NB4 (cell line): Measurements from ENCODE around the gene ULK1.

Experiments used
- DNase-seq: peaks from one replicate; pipeline ENCODE4 v3.0.0; 2010; ENCODE audit warnings: low read depth
- H3K4me3 ChIP-seq: one replicate; pipeline ENCODE4 v1.5.1; 2011; ENCODE audit warnings: mild to moderate bottlenecking, low read depth, low read length, moderate library complexity
- CTCF ChIP-seq: IDR thresholded peaks from one replicate; pipeline ENCODE4 v1.5.1; 2012; ENCODE audit warnings: low read depth, low read length
- MAX ChIP-seq: IDR thresholded peaks from 2 replicates; pipeline ENCODE4 v1.6.1; 2011; ENCODE audit warnings: low read depth, low read length
- MYC ChIP-seq: IDR thresholded peaks from 2 replicates; pipeline ENCODE4 v1.6.1; 2011; ENCODE audit warnings: low read depth, low read length
- POLR2A ChIP-seq: IDR thresholded peaks from 2 replicates; pipeline ENCODE4 v1.6.1; 2011; ENCODE audit warnings: mild to moderate bottlenecking; ENCODE audit not compliant: insufficient read length; ENCODE audit errors: extremely low read depth

ULK1 gene

GRCh38 chr12:131912518-131913274, 18.3 kb downstream of the ULK1 start:
- no peak overlapping the region for H3K4me3 ChIP-seq
- no peak for TF ChIP-seq MAX
- TF ChIP-seq CTCF: peak; percentile 5
- peak; percentile 54 for DNase-seq

DNA sequence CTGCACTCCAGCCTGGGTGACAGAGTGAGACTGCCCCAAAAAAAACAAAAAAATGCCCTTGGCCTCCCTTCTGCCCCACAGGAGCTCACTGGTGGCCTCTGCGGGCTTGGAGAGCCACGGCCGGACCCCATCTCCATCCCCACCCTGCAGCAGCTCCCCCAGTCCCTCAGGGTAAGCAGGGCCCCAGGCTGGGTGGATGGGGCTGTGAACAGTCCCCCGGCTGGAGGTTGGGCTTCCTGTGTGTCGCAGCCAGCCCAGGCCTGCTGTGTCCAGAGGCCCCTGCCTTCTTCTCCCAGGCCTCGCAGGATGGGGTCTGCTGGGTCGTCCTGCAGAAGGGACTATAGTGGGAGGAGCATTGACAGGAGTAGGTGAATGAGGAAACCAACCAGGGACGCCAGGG, 19.2 kb downstream of the ULK1 start:
- no peak for DNase-seq
- no peak for TF ChIP-seq CTCF
- TF ChIP-seq POLR2A: no peak
- TF ChIP-seq MAX: no peak
- TF ChIP-seq MYC: no peak

DNA sequence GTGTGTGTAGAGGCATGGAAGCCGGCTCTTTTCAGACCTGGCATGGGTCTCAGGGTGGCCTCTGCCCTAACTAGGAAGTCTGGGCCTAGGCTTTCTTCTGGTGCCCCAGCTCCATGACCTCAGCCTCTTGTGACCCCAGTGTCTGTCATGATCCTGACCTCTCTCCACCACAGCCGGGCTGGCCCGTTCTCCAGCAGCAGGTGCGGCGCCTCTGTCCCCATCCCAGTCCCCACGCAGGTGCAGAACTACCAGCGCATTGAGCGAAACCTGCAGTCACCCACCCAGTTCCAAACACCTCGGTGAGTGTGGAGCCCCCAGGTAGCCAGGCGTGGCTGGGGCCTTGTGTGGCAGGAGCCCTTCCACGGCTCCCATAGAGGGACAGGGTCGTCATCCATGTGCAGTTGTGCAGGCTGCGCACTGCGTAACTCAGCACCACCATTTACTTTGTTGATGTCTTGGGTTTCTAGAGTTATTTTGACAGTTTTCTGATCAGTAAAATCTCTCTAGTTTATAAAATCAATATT, 19.8 kb downstream of the ULK1 start:
- no peak for DNase-seq
- no peak for TF ChIP-seq MAX
- no peak overlapping the region for H3K4me3 ChIP-seq

More for the DNA sequence above, 19.2 kb downstream of the ULK1 start:
- H3K4me3 ChIP-seq: no peak overlapping the region

DNA sequence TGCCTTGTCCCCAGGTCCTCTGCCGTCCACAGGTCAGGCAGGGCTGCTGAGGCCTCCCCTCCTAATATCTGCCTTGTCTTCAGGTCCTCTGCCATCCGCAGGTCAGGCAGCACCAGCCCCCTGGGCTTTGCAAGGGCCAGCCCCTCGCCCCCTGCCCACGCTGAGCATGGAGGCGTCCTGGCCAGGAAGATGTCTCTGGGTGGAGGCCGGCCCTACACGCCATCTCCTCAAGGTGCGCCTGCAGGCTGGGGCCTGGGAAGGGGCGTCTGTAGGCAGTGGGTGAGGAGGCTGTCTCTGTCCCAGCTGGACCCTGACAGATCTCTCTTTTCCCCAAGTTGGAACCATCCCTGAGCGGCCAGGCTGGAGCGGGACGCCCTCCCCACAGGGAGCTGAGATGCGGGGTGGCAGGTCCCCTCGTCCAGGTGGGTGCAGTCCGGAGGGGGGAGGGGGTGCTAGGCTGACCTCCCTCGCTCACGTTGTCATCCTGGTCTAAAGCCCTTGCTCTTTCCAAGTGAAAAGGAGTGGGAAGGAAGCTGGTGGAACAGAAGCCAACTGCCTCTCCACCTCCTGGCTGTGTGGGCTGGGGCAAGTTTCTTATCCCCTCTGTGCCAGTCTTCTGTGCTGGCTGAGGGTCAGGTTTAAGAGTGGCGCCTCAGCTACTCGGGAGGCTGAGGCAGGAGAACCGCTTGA, 20.7 kb downstream of the ULK1 start:
- no peak for DNase-seq

DNA sequence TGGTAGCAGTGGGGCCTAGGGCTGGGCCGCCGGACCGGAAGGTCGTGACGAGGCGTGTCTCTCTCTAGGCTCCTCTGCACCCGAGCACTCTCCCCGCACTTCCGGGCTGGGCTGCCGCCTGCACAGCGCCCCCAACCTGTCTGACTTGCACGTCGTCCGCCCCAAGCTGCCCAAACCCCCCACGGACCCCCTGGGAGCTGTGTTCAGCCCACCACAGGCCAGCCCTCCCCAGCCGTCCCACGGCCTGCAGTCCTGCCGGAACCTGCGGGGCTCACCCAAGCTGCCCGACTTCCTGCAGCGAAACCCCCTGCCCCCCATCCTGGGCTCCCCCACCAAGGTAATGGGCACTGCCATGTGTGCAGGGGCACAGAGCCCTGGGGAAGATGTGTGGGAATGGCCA, 21.4 kb downstream of the ULK1 start:
- no peak overlapping the region for H3K4me3 ChIP-seq
- no peak for DNase-seq
- TF ChIP-seq MYC (no peak), CTCF (peak; percentile 12), POLR2A (no peak), MAX (no peak)

More for the DNA sequence above, 20.7 kb downstream of the ULK1 start:
- H3K4me3 ChIP-seq: no peak overlapping the region
- TF ChIP-seq MYC (no peak), MAX (no peak), POLR2A (no peak)

- no peak overlapping the region for H3K4me3 ChIP-seq
- TF ChIP-seq MAX (no peak), CTCF (peak; percentile 6)
- DNase-seq: no peak
Measured at GRCh38 chr12:131916306-131917138, 22.1 kb downstream of the ULK1 start.
